HL-60/S4 treated with retinoic acid at 250 ng/mL for 4 days and 3 days (cell line): ENCODE results near the gene CACNB1.

Experiments
- in situ Hi-C: fragments of 300-500 bp; cut with MboI; formaldehyde crosslinking; loops from 2 replicates; pipeline ENCODE4 v1.7.0; 2022; ENCODE audit warnings: low sequenced_read_pairs

CACNB1 gene

GRCh38 chr17:39204245-39204644, 6.8 kb upstream of the CACNB1 start:
- in situ Hi-C loops, result no loop called here

- in situ Hi-C loops, result no loop called here
Measured at GRCh38 chr17:39200957-39201510, 3.6 kb upstream of the CACNB1 start.

GRCh38 chr17:39200070-39200879, 2.8 kb upstream of the CACNB1 start, which contains the start of gene RPL19:
TSS of gene RPL19 (plus strand) at chr17:39200283. CDS start at chr17:39200345, 62 bp downstream.
- in situ Hi-C loops, result no loop called here

- in situ Hi-C loops, result no loop called here
Measured at GRCh38 chr17:39199820-39200069, 2.3 kb upstream of the CACNB1 start.

- in situ Hi-C loops, result no loop called here
Measured at GRCh38 chr17:39198186-39198566, 707 bp upstream of the CACNB1 start.

GRCh38 chr17:39196808-39197291, 619 bp downstream of the CACNB1 start:
- in situ Hi-C loops, result no loop called here

- in situ Hi-C loops, result no loop called here
Measured at GRCh38 chr17:39196241-39196807, 1.1 kb downstream of the CACNB1 start.

- in situ Hi-C loops, result no loop called here
Measured at GRCh38 chr17:39195568-39196160, 1.8 kb downstream of the CACNB1 start.

- in situ Hi-C loops, result no loop called here
Measured at GRCh38 chr17:39194985-39195524, 2.4 kb downstream of the CACNB1 start.

GRCh38 chr17:39194089-39194984, 3.1 kb downstream of the CACNB1 start:
- in situ Hi-C loops, result no loop called here

GRCh38 chr17:39193346-39193745, 4.1 kb downstream of the CACNB1 start:
- in situ Hi-C loops, result no loop called here

GRCh38 chr17:39192901-39193300, 4.6 kb downstream of the CACNB1 start:
- in situ Hi-C loops, result no loop called here

- in situ Hi-C loops, result no loop called here
Measured at GRCh38 chr17:39191750-39192510, 5.5 kb downstream of the CACNB1 start.

- in situ Hi-C loops, result no loop called here
Measured at GRCh38 chr17:39187152-39187830, 10.2 kb downstream of the CACNB1 start.

GRCh38 chr17:39186481-39187002, 10.9 kb downstream of the CACNB1 start:
- in situ Hi-C loops, result no loop called here

- in situ Hi-C loops, result no loop called here
Measured at GRCh38 chr17:39183720-39184119, 13.7 kb downstream of the CACNB1 start.

- in situ Hi-C loops, result no loop called here
Measured at GRCh38 chr17:39183045-39183444, 14.4 kb downstream of the CACNB1 start.

GRCh38 chr17:39181303-39181702, 16.2 kb downstream of the CACNB1 start:
- in situ Hi-C loops, result no loop called here

GRCh38 chr17:39178536-39178935, 18.9 kb downstream of the CACNB1 start:
- in situ Hi-C loops, result no loop called here
